Neutrophil (primary cell): ENCODE results near the gene ITPR1.

Experiments used
- H3K27ac ChIP-seq: fragments of 200-600 bp; sonication (generic); 2 replicates; pipeline ENCODE4 v1.5.1; 2016; ENCODE audit warnings: mild to moderate bottlenecking, moderate library complexity
- H3K27me3 ChIP-seq: fragments of 200-600 bp; sonication (generic); 2 replicates; pipeline ENCODE4 v1.6.0; 2016; ENCODE audit warnings: mild to moderate bottlenecking
- H3K36me3 ChIP-seq: fragments of 200-600 bp; sonication (generic); 2 replicates; pipeline ENCODE4 v1.5.1; 2017
- H3K4me1 ChIP-seq, 2 experiments: fragments of 200-600 bp in 1 of 2; sonication (generic) in 1 of 2; 1 replicate in 1 of 2; 2 replicates in 1 of 2; pipeline versions ENCODE4 v1.5.1 to v1.6.1; 2013 to 2016; ENCODE audit warnings: low read depth in 1 of 2, low read length in 1 of 2, mild to moderate bottlenecking in 1 of 2, moderate library complexity in 1 of 2; ENCODE audit not compliant: control insufficient read depth in 1 of 2, insufficient read depth in 1 of 2
- H3K4me3 ChIP-seq, 2 experiments: fragments of 200-600 bp in 1 of 2; sonication (generic) in 1 of 2; 1 replicate in 1 of 2; 2 replicates in 1 of 2; pipeline ENCODE4 v1.5.1; 2013 to 2016; ENCODE audit warnings: low read depth in 1 of 2, low read length in 1 of 2, mild to moderate bottlenecking in 1 of 2, moderate library complexity in 1 of 2
- H3K9me3 ChIP-seq: fragments of 200-600 bp; sonication (generic); 2 replicates; pipeline ENCODE4 v1.5.1; 2016
- TF ChIP-seq, protein P1 (sequence below): fragments of 200-600 bp; sonication (generic); IDR thresholded peaks from 2 replicates; pipeline ENCODE4 v1.5.1; 2016; ENCODE audit warnings: antibody characterized with exemption

The ITPR1 gene

DNA sequence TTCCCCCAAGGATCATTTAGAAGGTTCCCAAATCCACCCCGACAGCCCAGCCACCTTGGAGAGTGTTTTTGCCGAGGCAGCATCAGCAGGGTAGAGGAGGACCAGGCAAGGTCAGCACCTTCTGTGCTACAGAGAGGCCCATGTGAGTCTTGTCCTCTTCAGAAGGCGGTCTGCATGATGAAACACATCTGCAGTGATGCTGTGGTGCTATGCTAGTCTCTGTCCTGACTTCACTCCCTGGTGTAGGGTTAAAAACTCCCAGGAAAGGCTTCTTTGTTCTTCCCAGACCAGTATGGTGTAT lies 87.9 kb downstream of the ITPR1 start:
- Histone ChIP-seq H3K27me3 (no peaks in the 10 kb centered on the region), H3K36me3 (no peaks in the 10 kb centered on the region), H3K4me3 (no peak overlapping the region), H3K4me1 (peaks cover 15 to 32% of the 10 kb centered on the region in 2 experiments), H3K27ac (no peak overlapping the region), H3K9me3 (no peaks in the 10 kb centered on the region)
- TF ChIP-seq, protein P1, sequence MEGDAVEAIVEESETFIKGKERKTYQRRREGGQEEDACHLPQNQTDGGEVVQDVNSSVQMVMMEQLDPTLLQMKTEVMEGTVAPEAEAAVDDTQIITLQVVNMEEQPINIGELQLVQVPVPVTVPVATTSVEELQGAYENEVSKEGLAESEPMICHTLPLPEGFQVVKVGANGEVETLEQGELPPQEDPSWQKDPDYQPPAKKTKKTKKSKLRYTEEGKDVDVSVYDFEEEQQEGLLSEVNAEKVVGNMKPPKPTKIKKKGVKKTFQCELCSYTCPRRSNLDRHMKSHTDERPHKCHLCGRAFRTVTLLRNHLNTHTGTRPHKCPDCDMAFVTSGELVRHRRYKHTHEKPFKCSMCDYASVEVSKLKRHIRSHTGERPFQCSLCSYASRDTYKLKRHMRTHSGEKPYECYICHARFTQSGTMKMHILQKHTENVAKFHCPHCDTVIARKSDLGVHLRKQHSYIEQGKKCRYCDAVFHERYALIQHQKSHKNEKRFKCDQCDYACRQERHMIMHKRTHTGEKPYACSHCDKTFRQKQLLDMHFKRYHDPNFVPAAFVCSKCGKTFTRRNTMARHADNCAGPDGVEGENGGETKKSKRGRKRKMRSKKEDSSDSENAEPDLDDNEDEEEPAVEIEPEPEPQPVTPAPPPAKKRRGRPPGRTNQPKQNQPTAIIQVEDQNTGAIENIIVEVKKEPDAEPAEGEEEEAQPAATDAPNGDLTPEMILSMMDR = no peak

DNA sequence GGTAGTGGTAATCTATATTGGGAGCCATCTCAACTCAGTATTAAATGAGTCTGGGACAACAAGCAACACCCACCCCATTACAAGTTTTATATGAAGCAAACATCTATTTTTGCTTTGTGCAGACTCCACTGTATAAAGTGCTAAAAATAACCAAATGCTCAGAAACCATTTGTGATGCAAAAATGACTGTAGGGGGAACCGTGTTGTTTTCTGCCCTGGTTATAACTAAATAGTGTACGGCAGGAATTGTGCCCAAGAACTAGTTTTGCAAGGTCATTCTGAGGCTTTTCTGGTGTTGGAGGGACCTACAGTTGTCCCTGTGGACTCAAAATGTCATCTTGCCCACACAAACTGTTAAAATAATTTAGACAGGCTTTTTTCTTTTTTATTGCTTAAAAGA lies 88.3 kb downstream of the ITPR1 start:
- Histone ChIP-seq H3K4me1 (peaks cover 15 to 32% of the 10 kb centered on the region in 2 experiments), H3K36me3 (no peaks in the 10 kb centered on the region), H3K27me3 (no peaks in the 10 kb centered on the region)

DNA sequence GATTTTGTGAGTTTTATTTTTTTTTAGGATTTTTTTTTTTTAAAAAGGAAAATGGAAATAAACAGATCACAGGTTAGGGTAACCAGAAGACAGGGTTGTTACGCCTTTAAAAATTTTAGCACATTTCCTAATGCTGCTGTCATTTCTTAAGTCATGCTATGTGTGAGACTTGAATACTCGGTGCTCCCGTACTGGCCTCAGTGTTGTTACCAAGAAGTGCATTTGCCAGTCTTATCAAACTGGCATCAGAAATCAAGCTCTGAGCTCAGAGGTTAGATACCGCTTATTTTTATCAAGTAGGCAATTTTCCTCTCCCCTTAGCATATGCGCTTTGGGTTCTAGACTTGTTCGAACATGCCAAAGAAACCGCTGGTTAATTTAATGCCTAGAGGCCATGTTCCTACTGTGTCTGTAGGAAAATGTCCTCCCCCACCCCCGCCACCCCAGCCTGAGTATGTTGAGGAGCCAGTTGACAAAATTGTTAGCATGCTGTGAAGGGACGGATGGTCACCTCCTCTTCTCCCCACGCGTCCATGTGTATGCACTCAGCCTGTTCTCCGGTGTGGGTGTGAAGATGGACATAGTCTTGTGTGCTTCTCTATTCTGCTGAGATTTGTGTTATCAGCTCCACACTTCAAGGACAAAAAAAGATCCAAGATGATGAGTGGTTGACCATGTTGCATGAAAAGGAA lies 88.9 kb downstream of the ITPR1 start:
- TF ChIP-seq, protein P1 = no peak
- peaks cover 15 to 32% of the 10 kb centered on the region in 2 experiments for H3K4me1 ChIP-seq
- no peak overlapping the region for H3K4me3 ChIP-seq
- no peak overlapping the region for H3K27ac ChIP-seq
- no peaks in the 10 kb centered on the region for H3K27me3 ChIP-seq
- H3K9me3 ChIP-seq = no peaks in the 10 kb centered on the region
- no peaks in the 10 kb centered on the region for H3K36me3 ChIP-seq

More for the DNA sequence above, 88.3 kb downstream of the ITPR1 start:
- TF ChIP-seq, protein P1 = no peak
- H3K27ac ChIP-seq = no peak overlapping the region
- H3K9me3 ChIP-seq = no peaks in the 10 kb centered on the region
- H3K4me3 ChIP-seq = no peak overlapping the region

DNA sequence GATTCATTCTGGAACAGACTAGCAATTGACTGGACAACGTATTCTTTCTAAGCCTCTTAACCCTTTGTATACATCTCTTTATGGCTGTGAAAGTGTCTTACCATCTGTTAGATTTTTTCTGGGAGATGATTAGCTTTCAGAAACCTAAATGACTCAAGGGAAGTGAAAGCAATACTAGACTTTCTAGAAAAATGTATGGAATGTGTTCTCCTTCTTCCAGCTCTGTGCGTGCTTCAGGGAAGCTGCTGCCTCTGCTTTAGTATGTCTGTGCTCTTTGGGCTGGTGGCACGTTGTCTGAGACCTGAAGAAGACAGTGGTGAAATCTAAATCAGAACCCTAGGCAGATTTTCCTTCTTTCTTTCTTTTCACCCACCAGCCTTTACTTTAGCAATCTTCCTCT lies 89.5 kb downstream of the ITPR1 start:
- no peak overlapping the region for H3K4me3 ChIP-seq
- TF ChIP-seq, protein P1 = no peak
- no peaks in the 10 kb centered on the region for H3K9me3 ChIP-seq
- H3K36me3 ChIP-seq = no peaks in the 10 kb centered on the region
- no peaks in the 10 kb centered on the region for H3K27me3 ChIP-seq
- peaks cover 15 to 32% of the 10 kb centered on the region in 2 experiments for H3K4me1 ChIP-seq
- H3K27ac ChIP-seq = no peak overlapping the region

DNA sequence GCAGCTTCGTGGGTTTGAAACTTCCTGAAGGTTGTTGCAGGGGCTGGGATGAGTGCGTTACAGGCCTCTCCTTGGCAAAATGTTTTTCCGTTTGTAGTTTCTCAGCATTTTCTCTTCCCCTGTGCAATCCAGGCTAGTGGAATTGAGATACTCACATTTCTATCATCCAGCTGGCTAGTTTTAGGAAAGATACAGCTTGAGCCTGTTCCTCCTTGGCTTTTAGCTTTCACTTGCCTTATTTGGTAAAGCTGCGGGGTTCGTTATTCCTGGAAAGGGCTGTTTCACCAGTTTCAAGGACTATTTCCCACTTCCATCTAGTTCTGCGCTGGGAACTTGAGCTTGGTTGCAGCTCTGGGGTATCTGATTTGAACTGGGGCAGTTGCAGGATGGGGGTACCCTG lies 90.3 kb downstream of the ITPR1 start:
- TF ChIP-seq, protein P1 = no peak
- Histone ChIP-seq H3K36me3 (no peaks in the 10 kb centered on the region), H3K27me3 (no peaks in the 10 kb centered on the region), H3K4me3 (no peak overlapping the region), H3K4me1 (peaks cover 15 to 32% of the 10 kb centered on the region in 2 experiments), H3K27ac (no peak overlapping the region), H3K9me3 (no peaks in the 10 kb centered on the region)
